ENCODE data around the gene PPM1G. TPM values are rescaled to one million over a fixed set of nuclear protein-coding genes. Genes with fewer than 3 reads are reported as not detected.

Gene PPM1G, protein sequence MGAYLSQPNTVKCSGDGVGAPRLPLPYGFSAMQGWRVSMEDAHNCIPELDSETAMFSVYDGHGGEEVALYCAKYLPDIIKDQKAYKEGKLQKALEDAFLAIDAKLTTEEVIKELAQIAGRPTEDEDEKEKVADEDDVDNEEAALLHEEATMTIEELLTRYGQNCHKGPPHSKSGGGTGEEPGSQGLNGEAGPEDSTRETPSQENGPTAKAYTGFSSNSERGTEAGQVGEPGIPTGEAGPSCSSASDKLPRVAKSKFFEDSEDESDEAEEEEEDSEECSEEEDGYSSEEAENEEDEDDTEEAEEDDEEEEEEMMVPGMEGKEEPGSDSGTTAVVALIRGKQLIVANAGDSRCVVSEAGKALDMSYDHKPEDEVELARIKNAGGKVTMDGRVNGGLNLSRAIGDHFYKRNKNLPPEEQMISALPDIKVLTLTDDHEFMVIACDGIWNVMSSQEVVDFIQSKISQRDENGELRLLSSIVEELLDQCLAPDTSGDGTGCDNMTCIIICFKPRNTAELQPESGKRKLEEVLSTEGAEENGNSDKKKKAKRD
- 58.3 TPM for polyA plus RNA-seq (2013, experiment 1 of 2)
- polyA plus RNA-seq (2013, experiment 2 of 2), result 57.0 TPM

DNA sequence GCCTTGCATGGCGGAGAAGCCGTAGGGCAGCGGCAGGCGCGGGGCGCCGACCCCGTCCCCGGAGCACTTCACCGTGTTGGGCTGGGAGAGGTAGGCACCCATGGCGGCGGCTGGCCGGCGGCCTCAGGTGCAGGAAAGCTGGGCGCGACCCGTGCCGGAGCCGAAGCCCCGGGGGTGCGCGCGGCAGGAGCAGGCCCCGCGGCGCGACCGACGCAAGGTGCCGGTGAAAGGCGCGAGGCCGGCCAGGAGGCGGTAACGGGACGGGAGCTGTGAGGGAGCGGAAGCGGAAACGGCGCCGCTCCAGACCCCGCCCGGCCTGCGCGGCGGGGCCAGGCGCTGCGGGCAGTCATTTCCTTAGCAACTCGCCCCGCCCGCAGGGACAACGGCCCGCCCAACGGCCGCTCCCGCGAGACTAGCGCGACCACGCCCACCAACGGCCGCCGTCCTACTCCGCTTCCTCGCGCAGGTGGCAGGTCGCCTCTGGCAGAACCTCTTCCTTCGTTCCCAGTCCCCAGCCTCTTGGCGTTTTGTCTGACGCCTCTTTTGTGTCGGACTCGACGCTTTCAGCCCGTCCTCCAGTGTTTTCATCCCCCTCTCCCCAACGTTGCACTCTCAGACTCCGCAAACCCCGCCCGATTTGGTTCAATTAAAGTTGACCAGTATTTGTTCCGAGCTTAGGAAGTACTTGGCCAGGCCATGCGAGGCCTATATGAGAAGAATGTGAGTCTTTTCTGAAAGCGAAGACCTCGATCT, at the start of gene PPM1G:
PPM1G (minus strand) TSS at position 271 of the 753 bp plus-strand sequence; CDS start at position 102, 169 bp downstream.
- Histone ChIP-seq H3K23ac (ENCODE audit: low read length in 2 of 2) (peak within 1 kb of the TSS; percentile 79 to 100), H3K79me1 (replicated peaks; ENCODE audit: low read length, poor library complexity, severe bottlenecking) (no peaks in the 10 kb centered on the region), H3K36me3 (ENCODE audit: control insufficient read depth in 1 of 2, insufficient read depth in 2 of 2, low read depth in 1 of 2, low read length in 2 of 2) (peaks cover 5 to 8% of the 10 kb centered on the region in 2 experiments), H2BK12ac (ENCODE audit: low read length in 2 of 2) (peak within 1 kb of the TSS in 1 of 2 experiments; percentile 54), H2AFZ (ENCODE audit: low read depth, low read length) (peak within 1 kb of the TSS; percentile 98), H3K4me1 (ENCODE audit: control insufficient read depth, insufficient read depth, low read depth, low read length) (peaks cover 2% of the 10 kb centered on the region), H3K18ac (ENCODE audit: low read depth in 1 of 2, low read length in 2 of 2) (peak within 1 kb of the TSS; percentile 93 to 95), H4K91ac (ENCODE audit: low read length) (peak within 1 kb of the TSS; percentile 75), H3K14ac (ENCODE audit: low read length in 2 of 2) (peak within 1 kb of the TSS; percentile 66 to 91), H4K8ac (ENCODE audit: low read length) (peak within 1 kb of the TSS; percentile 86), H2AK5ac (ENCODE audit: low read length, severe bottlenecking) (peak within 1 kb of the TSS; percentile 57), H3K4me3 (ENCODE audit: insufficient read depth in 1 of 2, low read depth in 1 of 2, low read length in 2 of 2) (peak within 1 kb of the TSS; percentile 96 to 100), H2BK15ac (ENCODE audit: low read depth, poor library complexity, severe bottlenecking) (peak within 1 kb of the TSS; percentile 23), H3K4ac (ENCODE audit: low read depth in 1 of 2, low read length in 2 of 2) (peak within 1 kb of the TSS in 1 of 2 experiments; percentile 92), H2BK5ac (ENCODE audit: low read depth, low read length, poor library complexity, severe bottlenecking) (peak within 1 kb of the TSS; percentile 70), H3K9ac (ENCODE audit: low read length) (peak within 1 kb of the TSS; percentile 90), H2BK120ac (ENCODE audit: low read depth, low read length) (peak within 1 kb of the TSS; percentile 19), H3K27me3 (ENCODE audit: control insufficient read depth in 1 of 2, insufficient read depth in 1 of 2, low read length in 2 of 2) (no peaks in the 10 kb centered on the region), H3K27ac (ENCODE audit: low read length, poor library complexity, severe bottlenecking) (peak within 1 kb of the TSS; percentile 73), H3K9me3 (ENCODE audit: control insufficient read depth, low read length) (no peaks in the 10 kb centered on the region), H3K4me2 (ENCODE audit: low read length, poor library complexity, severe bottlenecking) (peak within 1 kb of the TSS; percentile 99)
- WGBS, result 2% methylated on average over 72 of the region's 82 CpGs
- peak; percentile 93 for DNase-seq

DNA sequence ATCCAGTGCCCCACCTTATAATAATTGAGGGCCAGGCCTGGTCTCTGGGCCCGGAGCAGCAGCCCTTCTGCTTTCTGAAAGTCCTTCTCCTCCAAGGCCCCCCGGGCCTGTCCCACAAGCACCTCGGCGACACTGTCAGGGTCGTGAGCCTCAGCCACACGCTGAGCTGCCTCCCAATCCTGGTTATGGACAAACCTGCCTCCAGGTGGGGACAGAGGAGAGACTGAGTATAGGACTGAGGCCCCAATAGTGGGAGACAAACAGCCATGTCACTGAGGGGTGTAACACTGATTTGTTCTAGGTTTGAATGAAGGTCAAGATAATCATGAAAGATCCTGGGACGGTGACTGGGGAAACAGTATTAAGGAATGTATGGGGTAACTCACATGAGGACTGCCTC, 44.6 kb upstream of the PPM1G start:
- Histone ChIP-seq H2BK12ac (ENCODE audit: low read length in 2 of 2) (no peak overlapping the region), H3K23ac (ENCODE audit: low read length in 2 of 2) (no peak overlapping the region), H2AFZ (ENCODE audit: low read depth, low read length) (no peak overlapping the region), H3K27me3 (ENCODE audit: control insufficient read depth in 1 of 2, insufficient read depth in 1 of 2, low read length in 2 of 2) (no peaks in the 10 kb centered on the region), H2AK5ac (ENCODE audit: low read length, severe bottlenecking) (no peak overlapping the region), H3K79me1 (replicated peaks; ENCODE audit: low read length, poor library complexity, severe bottlenecking) (no peaks in the 10 kb centered on the region), H3K4me2 (ENCODE audit: low read length, poor library complexity, severe bottlenecking) (no peak overlapping the region), H3K4me3 (ENCODE audit: insufficient read depth in 1 of 2, low read depth in 1 of 2, low read length in 2 of 2) (no peak overlapping the region), H3K36me3 (ENCODE audit: control insufficient read depth in 1 of 2, insufficient read depth in 2 of 2, low read depth in 1 of 2, low read length in 2 of 2) (peaks cover 50 to 86% of the 10 kb centered on the region in 2 experiments), H2BK120ac (ENCODE audit: low read depth, low read length) (no peak overlapping the region), H3K18ac (ENCODE audit: low read depth in 1 of 2, low read length in 2 of 2) (no peak overlapping the region), H3K27ac (ENCODE audit: low read length, poor library complexity, severe bottlenecking) (no peak overlapping the region), H4K91ac (ENCODE audit: low read length) (no peak overlapping the region), H2BK5ac (ENCODE audit: low read depth, low read length, poor library complexity, severe bottlenecking) (no peak overlapping the region), H3K4me1 (ENCODE audit: control insufficient read depth, insufficient read depth, low read depth, low read length) (no peaks in the 10 kb centered on the region), H3K14ac (ENCODE audit: low read length in 2 of 2) (no peak overlapping the region), H3K9ac (ENCODE audit: low read length) (no peak overlapping the region), H3K9me3 (ENCODE audit: control insufficient read depth, low read length) (no peaks in the 10 kb centered on the region), H3K4ac (ENCODE audit: low read depth in 1 of 2, low read length in 2 of 2) (no peak overlapping the region), H2BK15ac (ENCODE audit: low read depth, poor library complexity, severe bottlenecking) (no peak overlapping the region), H4K8ac (ENCODE audit: low read length) (no peak overlapping the region)
- 91% methylated on average over 7 of the region's 7 CpGs for WGBS
- no peak for DNase-seq

DNA sequence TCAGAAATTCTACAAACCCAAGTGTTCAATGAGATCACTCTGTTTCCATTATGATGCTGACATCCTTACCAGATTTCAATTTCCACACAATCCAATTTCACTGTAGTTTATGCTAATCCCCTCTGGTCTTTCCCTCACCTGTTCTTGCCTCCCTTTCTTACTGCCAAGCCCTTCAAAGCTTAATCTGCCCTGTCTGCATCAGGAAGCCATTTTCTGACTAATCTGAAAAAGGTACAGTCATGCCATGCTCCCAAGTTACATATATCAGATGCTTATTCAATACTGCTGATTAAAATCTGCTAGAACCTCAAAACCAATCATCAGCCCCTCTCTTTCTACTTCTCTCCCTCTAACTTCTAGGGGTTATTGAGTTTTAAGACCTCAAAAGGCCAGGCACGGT, 41.7 kb upstream of the PPM1G start:
- H4K91ac ChIP-seq (ENCODE audit: low read length), result no peak overlapping the region
- no peaks in the 10 kb centered on the region for H3K9me3 ChIP-seq (ENCODE audit: control insufficient read depth, low read length)
- H3K4me2 ChIP-seq (ENCODE audit: low read length, poor library complexity, severe bottlenecking), result no peak overlapping the region
- H2AK5ac ChIP-seq (ENCODE audit: low read length, severe bottlenecking), result no peak overlapping the region
- no peak overlapping the region for H2BK5ac ChIP-seq (ENCODE audit: low read depth, low read length, poor library complexity, severe bottlenecking)
- no peak for DNase-seq
- H2BK15ac ChIP-seq (ENCODE audit: low read depth, poor library complexity, severe bottlenecking), result no peak overlapping the region
- H3K4ac ChIP-seq (ENCODE audit: low read depth in 1 of 2, low read length in 2 of 2), result no peak overlapping the region
- H4K8ac ChIP-seq (ENCODE audit: low read length), result no peak overlapping the region
- H3K27ac ChIP-seq (ENCODE audit: low read length, poor library complexity, severe bottlenecking), result no peak overlapping the region
- 100% methylated on average over 1 of the region's 1 CpG for WGBS
- no peaks in the 10 kb centered on the region for H3K79me1 ChIP-seq (replicated peaks; ENCODE audit: low read length, poor library complexity, severe bottlenecking)
- no peak overlapping the region for H3K14ac ChIP-seq (ENCODE audit: low read length in 2 of 2)
- no peaks in the 10 kb centered on the region for H3K27me3 ChIP-seq (ENCODE audit: control insufficient read depth in 1 of 2, insufficient read depth in 1 of 2, low read length in 2 of 2)
- peaks cover 42 to 78% of the 10 kb centered on the region in 2 experiments for H3K36me3 ChIP-seq (ENCODE audit: control insufficient read depth in 1 of 2, insufficient read depth in 2 of 2, low read depth in 1 of 2, low read length in 2 of 2)
- no peak overlapping the region for H3K18ac ChIP-seq (ENCODE audit: low read depth in 1 of 2, low read length in 2 of 2)
- no peak overlapping the region for H2BK12ac ChIP-seq (ENCODE audit: low read length in 2 of 2)
- H3K9ac ChIP-seq (ENCODE audit: low read length), result no peak overlapping the region
- no peak overlapping the region for H3K23ac ChIP-seq (ENCODE audit: low read length in 2 of 2)
- H3K4me3 ChIP-seq (ENCODE audit: insufficient read depth in 1 of 2, low read depth in 1 of 2, low read length in 2 of 2), result no peak overlapping the region
- no peak overlapping the region for H2BK120ac ChIP-seq (ENCODE audit: low read depth, low read length)
- no peak overlapping the region for H2AFZ ChIP-seq (ENCODE audit: low read depth, low read length)
- no peaks in the 10 kb centered on the region for H3K4me1 ChIP-seq (ENCODE audit: control insufficient read depth, insufficient read depth, low read depth, low read length)

DNA sequence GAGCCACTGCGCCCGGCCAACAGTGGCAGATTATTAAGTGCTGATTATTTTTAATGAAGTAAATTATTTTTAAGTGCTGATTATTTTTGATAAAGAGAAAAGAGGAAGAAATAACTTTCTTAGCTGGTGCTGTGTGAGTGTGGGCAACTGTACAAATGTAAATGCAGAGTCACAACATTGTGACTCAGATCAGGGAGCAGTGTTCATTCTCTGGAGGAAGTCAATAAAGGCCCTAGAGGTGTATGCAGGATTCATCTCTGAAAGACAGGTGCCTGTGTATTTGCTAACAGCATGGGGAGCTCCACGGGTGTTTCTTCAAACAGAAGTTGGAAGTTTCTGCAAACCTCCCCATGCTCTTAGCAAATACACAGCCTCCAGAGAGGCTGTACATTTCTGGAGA, 39.0 kb upstream of the PPM1G start:
- 66% methylated on average over 3 of the region's 3 CpGs for WGBS
- H3K27ac ChIP-seq (ENCODE audit: low read length, poor library complexity, severe bottlenecking), result no peak overlapping the region
- no peak overlapping the region for H2AFZ ChIP-seq (ENCODE audit: low read depth, low read length)
- no peaks in the 10 kb centered on the region for H3K27me3 ChIP-seq (ENCODE audit: control insufficient read depth in 1 of 2, insufficient read depth in 1 of 2, low read length in 2 of 2)
- H4K91ac ChIP-seq (ENCODE audit: low read length), result no peak overlapping the region
- no peak overlapping the region for H3K23ac ChIP-seq (ENCODE audit: low read length in 2 of 2)
- no peaks in the 10 kb centered on the region for H3K79me1 ChIP-seq (replicated peaks; ENCODE audit: low read length, poor library complexity, severe bottlenecking)
- H3K4ac ChIP-seq (ENCODE audit: low read depth in 1 of 2, low read length in 2 of 2), result no peak overlapping the region
- no peak overlapping the region for H3K14ac ChIP-seq (ENCODE audit: low read length in 2 of 2)
- H2AK5ac ChIP-seq (ENCODE audit: low read length, severe bottlenecking), result no peak overlapping the region
- no peak overlapping the region for H2BK12ac ChIP-seq (ENCODE audit: low read length in 2 of 2)
- no peak overlapping the region for H2BK120ac ChIP-seq (ENCODE audit: low read depth, low read length)
- no peak overlapping the region for H3K18ac ChIP-seq (ENCODE audit: low read depth in 1 of 2, low read length in 2 of 2)
- H2BK5ac ChIP-seq (ENCODE audit: low read depth, low read length, poor library complexity, severe bottlenecking), result no peak overlapping the region
- no peaks in the 10 kb centered on the region for H3K4me1 ChIP-seq (ENCODE audit: control insufficient read depth, insufficient read depth, low read depth, low read length)
- H3K36me3 ChIP-seq (ENCODE audit: control insufficient read depth in 1 of 2, insufficient read depth in 2 of 2, low read depth in 1 of 2, low read length in 2 of 2), result peaks cover 39 to 75% of the 10 kb centered on the region in 2 experiments
- H2BK15ac ChIP-seq (ENCODE audit: low read depth, poor library complexity, severe bottlenecking), result no peak overlapping the region
- no peak for DNase-seq
- H3K4me3 ChIP-seq (ENCODE audit: insufficient read depth in 1 of 2, low read depth in 1 of 2, low read length in 2 of 2), result no peak overlapping the region
- no peaks in the 10 kb centered on the region for H3K9me3 ChIP-seq (ENCODE audit: control insufficient read depth, low read length)
- H3K9ac ChIP-seq (ENCODE audit: low read length), result no peak overlapping the region
- H3K4me2 ChIP-seq (ENCODE audit: low read length, poor library complexity, severe bottlenecking), result no peak overlapping the region
- H4K8ac ChIP-seq (ENCODE audit: low read length), result no peak overlapping the region
